Measurements from ENCODE around the gene TGIF2. TPM values are rescaled to one million over a fixed set of nuclear protein-coding genes. Genes with fewer than 3 reads are reported as not detected.

The TGIF2 gene
- total RNA-seq, 1 donor from 2014 or later, result 5.8 TPM

DNA sequence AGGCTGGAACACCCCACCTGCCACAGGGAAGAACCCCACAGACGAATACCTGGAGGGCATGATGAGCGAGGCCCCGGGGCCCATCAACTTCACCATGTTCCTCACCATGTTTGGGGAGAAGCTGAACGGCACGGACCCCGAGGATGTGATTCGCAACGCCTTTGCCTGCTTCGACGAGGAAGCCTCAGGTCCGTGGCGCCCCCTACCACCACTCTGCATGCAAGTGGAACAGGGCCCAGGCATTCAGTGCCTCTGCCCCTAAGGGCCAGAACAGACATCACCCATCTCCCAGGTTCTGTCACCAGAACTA, 25.4 kb upstream of the TGIF2 start:
- H3K4me3 ChIP-seq, result no peak overlapping the region
- peaks cover 85% of the 10 kb centered on the region for H3K4me1 ChIP-seq
- TF ChIP-seq, protein P1, sequence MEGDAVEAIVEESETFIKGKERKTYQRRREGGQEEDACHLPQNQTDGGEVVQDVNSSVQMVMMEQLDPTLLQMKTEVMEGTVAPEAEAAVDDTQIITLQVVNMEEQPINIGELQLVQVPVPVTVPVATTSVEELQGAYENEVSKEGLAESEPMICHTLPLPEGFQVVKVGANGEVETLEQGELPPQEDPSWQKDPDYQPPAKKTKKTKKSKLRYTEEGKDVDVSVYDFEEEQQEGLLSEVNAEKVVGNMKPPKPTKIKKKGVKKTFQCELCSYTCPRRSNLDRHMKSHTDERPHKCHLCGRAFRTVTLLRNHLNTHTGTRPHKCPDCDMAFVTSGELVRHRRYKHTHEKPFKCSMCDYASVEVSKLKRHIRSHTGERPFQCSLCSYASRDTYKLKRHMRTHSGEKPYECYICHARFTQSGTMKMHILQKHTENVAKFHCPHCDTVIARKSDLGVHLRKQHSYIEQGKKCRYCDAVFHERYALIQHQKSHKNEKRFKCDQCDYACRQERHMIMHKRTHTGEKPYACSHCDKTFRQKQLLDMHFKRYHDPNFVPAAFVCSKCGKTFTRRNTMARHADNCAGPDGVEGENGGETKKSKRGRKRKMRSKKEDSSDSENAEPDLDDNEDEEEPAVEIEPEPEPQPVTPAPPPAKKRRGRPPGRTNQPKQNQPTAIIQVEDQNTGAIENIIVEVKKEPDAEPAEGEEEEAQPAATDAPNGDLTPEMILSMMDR (IDR thresholded peaks at IDR 0.05; ENCODE audit: borderline replicate concordance), result no peak
- H3K36me3 ChIP-seq, result peaks cover 51% of the 10 kb centered on the region
- H3K27me3 ChIP-seq (ENCODE audit: low read depth), result no peaks in the 10 kb centered on the region
- no peak overlapping the region for H3K27ac ChIP-seq (replicated peaks)
- intact Hi-C loops (cut with micrococcal nuclease), result no loop called here
- H3K9me3 ChIP-seq (replicated peaks), result no peaks in the 10 kb centered on the region
- DNase-seq, result no peak

DNA sequence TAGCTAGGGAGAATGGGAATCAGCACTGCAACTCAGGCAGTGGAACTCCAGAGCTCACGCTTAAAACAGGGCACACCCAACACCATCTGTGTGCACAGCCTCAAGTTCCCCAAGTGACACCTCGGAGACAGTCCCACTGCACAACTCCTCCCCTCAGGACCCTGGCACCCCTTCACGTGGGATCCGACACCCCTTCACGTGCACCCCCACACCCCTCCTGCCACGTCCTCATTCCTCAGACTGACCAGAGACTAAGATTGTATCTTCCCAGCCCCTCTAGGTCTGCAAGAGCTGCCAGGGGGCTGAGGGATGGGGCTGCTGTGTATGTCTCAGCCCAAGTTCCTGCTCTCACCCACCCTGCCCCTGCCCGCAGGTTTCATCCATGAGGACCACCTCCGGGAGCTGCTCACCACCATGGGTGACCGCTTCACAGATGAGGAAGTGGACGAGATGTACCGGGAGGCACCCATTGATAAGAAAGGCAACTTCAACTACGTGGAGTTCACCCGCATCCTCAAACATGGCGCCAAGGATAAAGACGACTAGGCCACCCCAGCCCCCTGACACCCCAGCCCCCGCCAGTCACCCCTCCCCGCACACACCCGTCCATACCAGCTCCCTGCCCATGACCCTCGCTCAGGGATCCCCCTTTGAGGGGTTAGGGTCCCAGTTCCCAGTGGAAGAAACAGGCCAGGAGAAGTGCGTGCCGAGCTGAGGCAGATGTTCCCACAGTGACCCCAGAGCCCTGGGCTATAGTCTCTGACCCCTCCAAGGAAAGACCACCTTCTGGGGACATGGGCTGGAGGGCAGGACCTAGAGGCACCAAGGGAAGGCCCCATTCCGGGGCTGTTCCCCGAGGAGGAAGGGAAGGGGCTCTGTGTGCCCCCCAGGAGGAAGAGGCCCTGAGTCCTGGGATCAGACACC, 24.4 kb upstream of the TGIF2 start:
- no peaks in the 10 kb centered on the region for H3K9me3 ChIP-seq (replicated peaks)
- no peak for DNase-seq
- intact Hi-C loops (cut with micrococcal nuclease), result no loop called here
- H3K4me3 ChIP-seq, result no peak overlapping the region
- H3K4me1 ChIP-seq, result peaks cover 75% of the 10 kb centered on the region
- peak overlapping the region; percentile 76 for H3K27ac ChIP-seq (replicated peaks)
- H3K36me3 ChIP-seq, result peaks cover 51% of the 10 kb centered on the region
- TF ChIP-seq, protein P1 (IDR thresholded peaks at IDR 0.05; ENCODE audit: borderline replicate concordance), result no peak
- no peaks in the 10 kb centered on the region for H3K27me3 ChIP-seq (ENCODE audit: low read depth)

DNA sequence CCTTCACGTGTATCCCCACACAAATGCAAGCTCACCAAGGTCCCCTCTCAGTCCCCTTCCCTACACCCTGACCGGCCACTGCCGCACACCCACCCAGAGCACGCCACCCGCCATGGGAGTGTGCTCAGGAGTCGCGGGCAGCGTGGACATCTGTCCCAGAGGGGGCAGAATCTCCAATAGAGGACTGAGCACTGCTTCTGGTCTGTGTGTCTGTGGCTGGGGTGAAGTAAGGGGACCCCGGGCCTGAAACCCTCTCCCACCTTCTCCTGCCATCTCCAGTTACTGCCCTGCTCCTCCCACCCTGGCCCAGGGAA, 23.8 kb upstream of the TGIF2 start:
- H3K36me3 ChIP-seq, result peaks cover 50% of the 10 kb centered on the region
- TF ChIP-seq, protein P1 (IDR thresholded peaks at IDR 0.05; ENCODE audit: borderline replicate concordance), result no peak

DNA sequence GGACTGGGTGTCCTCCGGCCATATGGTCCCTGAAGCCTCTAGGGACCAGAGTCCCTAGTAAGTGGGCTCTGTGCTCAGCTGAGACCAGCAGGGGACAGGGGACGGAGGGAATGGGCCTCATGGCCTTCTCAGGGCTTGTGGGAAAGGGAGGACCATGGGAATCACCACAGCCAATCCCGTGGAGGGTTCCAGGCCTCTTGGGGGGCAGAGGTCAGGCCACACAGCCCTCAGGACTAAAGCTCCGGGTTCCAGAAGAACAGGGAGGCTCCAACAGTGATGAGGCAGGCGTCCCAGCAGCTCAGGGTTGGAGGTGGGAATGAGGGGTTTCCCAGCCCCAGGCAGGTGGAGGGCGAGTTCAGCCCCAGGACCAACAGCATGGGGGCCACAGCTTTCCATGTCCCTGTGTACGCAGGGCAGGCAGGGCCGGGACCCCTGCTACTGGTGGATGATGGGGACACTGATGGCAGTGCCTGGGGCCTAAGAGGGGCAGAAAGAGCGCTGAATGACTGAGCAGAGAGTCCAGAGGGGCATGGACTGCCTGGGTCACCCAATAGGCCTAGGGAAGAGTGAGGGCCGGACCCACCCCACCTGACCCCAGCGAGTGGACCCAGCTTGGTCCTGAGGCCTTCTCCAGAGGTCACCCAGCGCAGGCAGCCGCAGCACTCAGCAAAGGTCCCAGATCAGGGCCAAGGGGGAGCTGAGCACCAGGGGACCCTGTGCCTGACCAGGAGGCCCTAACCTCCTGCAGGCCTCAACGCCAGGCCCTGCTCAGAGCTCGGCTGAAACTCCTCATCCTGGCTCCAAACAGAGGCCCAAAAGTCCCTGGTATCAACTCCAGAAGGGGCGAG, 23.2 kb upstream of the TGIF2 start:
- intact Hi-C loops (cut with micrococcal nuclease), result no loop called here
- no peak overlapping the region for H3K4me3 ChIP-seq
- H3K27me3 ChIP-seq (ENCODE audit: low read depth), result no peaks in the 10 kb centered on the region
- H3K4me1 ChIP-seq, result peaks cover 63% of the 10 kb centered on the region
- TF ChIP-seq, protein P1 (IDR thresholded peaks at IDR 0.05; ENCODE audit: borderline replicate concordance), result no peak
- H3K9me3 ChIP-seq (replicated peaks), result no peaks in the 10 kb centered on the region
- H3K36me3 ChIP-seq, result peaks cover 44% of the 10 kb centered on the region
- peak; percentile 53 for DNase-seq
- H3K27ac ChIP-seq (replicated peaks), result peak overlapping the region; percentile 76

More for the DNA sequence above, 23.8 kb upstream of the TGIF2 start:
- H3K27ac ChIP-seq (replicated peaks), result peak overlapping the region; percentile 76
- H3K4me3 ChIP-seq, result no peak overlapping the region
- DNase-seq, result no peak
- H3K9me3 ChIP-seq (replicated peaks), result no peaks in the 10 kb centered on the region
- H3K27me3 ChIP-seq (ENCODE audit: low read depth), result no peaks in the 10 kb centered on the region
- intact Hi-C loops (cut with micrococcal nuclease), result no loop called here
- H3K4me1 ChIP-seq, result peaks cover 69% of the 10 kb centered on the region

DNA sequence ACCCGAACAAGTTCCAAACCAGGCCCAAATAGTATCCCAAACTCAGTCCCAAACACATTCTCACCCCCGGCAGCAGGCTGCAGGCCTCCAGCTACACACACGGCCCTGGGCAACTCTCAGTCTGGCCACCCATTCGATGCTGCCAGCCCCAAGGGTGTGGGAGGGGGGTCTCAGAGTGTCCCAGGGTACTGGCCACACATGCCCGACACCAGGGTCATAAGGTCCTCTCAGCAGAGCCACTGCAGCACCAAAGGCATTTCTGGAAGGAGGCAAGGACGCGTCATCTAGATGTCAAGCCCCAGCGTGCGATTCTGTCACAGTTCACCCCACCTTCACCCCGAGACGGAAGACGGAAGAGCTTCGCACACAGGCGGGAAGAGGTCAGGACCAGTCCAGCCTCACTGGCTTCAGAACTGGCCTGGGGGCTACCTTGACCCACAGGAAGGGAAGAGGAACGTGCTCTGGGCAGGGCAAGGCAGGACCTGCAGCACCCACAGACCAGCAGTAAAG, 22.6 kb upstream of the TGIF2 start:
- H3K4me1 ChIP-seq, result peaks cover 57% of the 10 kb centered on the region
- H3K27me3 ChIP-seq (ENCODE audit: low read depth), result no peaks in the 10 kb centered on the region
- H3K9me3 ChIP-seq (replicated peaks), result no peaks in the 10 kb centered on the region
- peaks cover 37% of the 10 kb centered on the region for H3K36me3 ChIP-seq
- DNase-seq, result no peak
- peak overlapping the region; percentile 76 for H3K27ac ChIP-seq (replicated peaks)
- intact Hi-C loops (cut with micrococcal nuclease), result no loop called here
- no peak overlapping the region for H3K4me3 ChIP-seq
- TF ChIP-seq, protein P1 (IDR thresholded peaks at IDR 0.05; ENCODE audit: borderline replicate concordance), result no peak
